Activated T-helper 2 cell treated with anti-CD3 and anti-CD28 coated beads, Interferon-gamma antibody, Interleukin-2, Interleukin-4, amounts not matched to agents 10 μg/mL and 5 μg/mL and 100 μg/mL, durations not matched to agents 14 hours and 24 hours and 36 hours (primary cell): ENCODE data around the gene DEPDC1B. TPM values are rescaled to one million over a fixed set of nuclear protein-coding genes. Genes with fewer than 3 reads are reported as not detected.
A peak's percentile ranks its signal among the peaks of the same experiment; 100 is the strongest.
"Not testable (repeated sequence)": the region's sequence is repeated elsewhere in the genome, so short reads cannot be mapped to it uniquely, and the experiment has no call there.

ENCODE experiments used
- DNase-seq: peaks from one replicate; pipeline ENCODE4 v3.0.0; 2021; ENCODE audit warnings: low spot score
- H3K27ac Mint-ChIP-seq: one replicate; pipeline ENCODE4 v1.8.0; 2021; ENCODE audit warnings: mixed read lengths
- H3K27me3 Mint-ChIP-seq: one replicate; pipeline ENCODE4 v1.8.0; 2021; ENCODE audit warnings: low read depth, mixed read lengths
- H3K36me3 Mint-ChIP-seq: one replicate; pipeline ENCODE4 v1.8.0; 2021; ENCODE audit warnings: low read depth, mixed read lengths
- H3K4me1 Mint-ChIP-seq: one replicate; pipeline ENCODE4 v1.8.0; 2021; ENCODE audit warnings: low read depth, mixed read lengths
- H3K4me3 Mint-ChIP-seq: one replicate; pipeline ENCODE4 v1.8.0; 2021; ENCODE audit warnings: low read depth, mild to moderate bottlenecking, moderate library complexity, mixed read lengths
- H3K9me3 Mint-ChIP-seq: one replicate; pipeline ENCODE4 v1.8.0; 2021; ENCODE audit warnings: mixed read lengths
- intact Hi-C: fragments of 100-400 bp; cut with micrococcal nuclease; formaldehyde crosslinking; loops from one replicate; pipeline ENCODE4 v1.15.1; 2023
- total RNA-seq: library from RNA; stranded (reverse); gene quantifications from 2 replicates; pipeline ENCODE4 v1.2.3, GENCODE V29; 2022

The DEPDC1B gene
- total RNA-seq, 1 donor from 2014 or later = 25.1 TPM

DNA sequence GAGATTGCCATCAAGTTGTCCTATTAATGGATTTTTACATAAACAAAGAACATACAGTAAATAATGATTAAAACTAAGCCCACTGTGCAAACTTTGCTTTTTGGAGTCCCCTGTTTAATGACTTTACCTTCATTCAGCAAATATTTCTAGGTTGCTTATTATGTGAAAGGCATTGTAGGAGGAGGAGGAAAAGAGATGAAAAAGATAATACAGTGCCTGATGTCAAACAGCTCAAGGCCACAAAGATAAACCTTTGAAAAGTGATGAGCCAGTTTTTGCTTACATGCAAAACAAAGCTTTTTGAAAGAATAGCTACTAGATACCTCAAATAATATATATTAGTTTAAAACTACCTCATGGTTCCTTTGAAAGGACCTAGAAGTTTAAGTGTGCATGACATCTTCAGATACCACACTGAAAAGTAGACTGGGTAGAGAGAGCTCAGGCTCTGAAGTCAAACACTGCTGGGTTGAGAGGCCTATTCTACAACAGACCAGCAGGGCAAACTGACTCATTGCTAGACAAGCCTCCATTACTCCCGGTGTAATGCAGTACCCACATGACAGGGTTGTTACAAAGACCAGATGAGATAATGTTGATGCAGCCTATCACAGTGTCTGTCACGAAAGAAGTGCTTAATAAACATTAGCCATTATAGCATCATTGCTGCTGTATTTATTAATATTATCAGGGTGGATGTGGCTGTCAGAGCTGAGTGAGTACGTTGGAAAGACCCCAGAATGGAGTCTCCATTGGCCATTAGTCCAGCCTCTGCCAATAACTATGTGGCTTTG lies 11.8 kb downstream of the DEPDC1B start:
- Mint-ChIP-seq H3K27ac (peak overlapping the region; percentile 39), H3K4me3 (no peak overlapping the region), H3K27me3 (no peaks in the 10 kb centered on the region), H3K9me3 (no peaks in the 10 kb centered on the region), H3K4me1 (peaks cover 27% of the 10 kb centered on the region), H3K36me3 (peaks cover 38% of the 10 kb centered on the region)
- no peak for DNase-seq
- intact Hi-C loops = loop anchor here (1.0 to 10.0 kb wide), 2 partner anchors 11 to 257 kb away; partner anchors contain the start of genes ERCC8 and NDUFAF2

GRCh38 chr5:60686157-60686556 lies 13.8 kb downstream of the DEPDC1B start:
- H3K27ac Mint-ChIP-seq = no peak overlapping the region
- H3K4me1 Mint-ChIP-seq = peaks cover 25% of the 10 kb centered on the region
- no peaks in the 10 kb centered on the region for H3K27me3 Mint-ChIP-seq
- no peaks in the 10 kb centered on the region for H3K9me3 Mint-ChIP-seq
- intact Hi-C loops = loop anchor here (10.0 kb wide), 1 partner anchor 259 kb away; the partner anchor contains the start of genes ERCC8 and NDUFAF2
- H3K4me3 Mint-ChIP-seq = no peak overlapping the region
- peaks cover 51% of the 10 kb centered on the region for H3K36me3 Mint-ChIP-seq
- no peak for DNase-seq

DNA sequence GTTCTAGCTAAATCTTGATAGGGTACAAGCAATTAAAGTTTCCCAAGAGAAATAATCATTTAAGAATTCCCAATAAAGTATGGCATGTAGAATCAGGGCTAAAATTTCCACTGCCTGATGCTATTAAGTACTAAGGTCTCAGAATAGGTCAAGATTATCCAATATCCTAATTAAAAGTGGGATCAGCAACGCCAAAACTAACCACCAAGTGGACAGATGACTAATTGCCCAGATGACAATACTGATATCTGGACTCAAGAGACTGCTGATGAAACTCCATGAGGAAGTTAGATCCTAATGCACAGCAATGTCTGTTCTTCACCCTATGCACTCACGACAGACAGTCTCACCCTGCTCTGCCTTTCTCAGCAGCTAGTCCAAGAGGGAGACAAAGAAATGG lies 14.3 kb downstream of the DEPDC1B start:
- Mint-ChIP-seq H3K27ac (no peak overlapping the region), H3K9me3 (no peaks in the 10 kb centered on the region), H3K4me1 (peaks cover 25% of the 10 kb centered on the region), H3K4me3 (no peak overlapping the region), H3K27me3 (no peaks in the 10 kb centered on the region), H3K36me3 (peaks cover 55% of the 10 kb centered on the region)
- intact Hi-C loops = loop anchor here (10.0 kb wide), 1 partner anchor 259 kb away; the partner anchor contains the start of genes ERCC8 and NDUFAF2
- DNase-seq = no peak

- H3K4me3 Mint-ChIP-seq = no peak overlapping the region
- peaks cover 25% of the 10 kb centered on the region for H3K4me1 Mint-ChIP-seq
- H3K36me3 Mint-ChIP-seq = peaks cover 55% of the 10 kb centered on the region
- no peaks in the 10 kb centered on the region for H3K27me3 Mint-ChIP-seq
- no peak for DNase-seq
- no peak overlapping the region for H3K27ac Mint-ChIP-seq
- no peaks in the 10 kb centered on the region for H3K9me3 Mint-ChIP-seq
- intact Hi-C loops = loop anchor here (10.0 kb wide), 1 partner anchor 260 kb away; the partner anchor contains the start of genes ERCC8 and NDUFAF2
Observed at GRCh38 chr5:60685028-60685427, 14.9 kb downstream of the DEPDC1B start.

GRCh38 chr5:60682007-60682406 lies 18.0 kb downstream of the DEPDC1B start:
- H3K9me3 Mint-ChIP-seq, H3K27me3 Mint-ChIP-seq, H3K27ac Mint-ChIP-seq, H3K4me3 Mint-ChIP-seq, DNase-seq: not testable (repeated sequence)
- H3K36me3 Mint-ChIP-seq = peaks cover 55% of the 10 kb centered on the region
- H3K4me1 Mint-ChIP-seq = peaks cover 17% of the 10 kb centered on the region
- intact Hi-C loops = loop anchor here (10.0 kb wide), 1 partner anchor 263 kb away; the partner anchor contains the start of genes ERCC8 and NDUFAF2

DNA sequence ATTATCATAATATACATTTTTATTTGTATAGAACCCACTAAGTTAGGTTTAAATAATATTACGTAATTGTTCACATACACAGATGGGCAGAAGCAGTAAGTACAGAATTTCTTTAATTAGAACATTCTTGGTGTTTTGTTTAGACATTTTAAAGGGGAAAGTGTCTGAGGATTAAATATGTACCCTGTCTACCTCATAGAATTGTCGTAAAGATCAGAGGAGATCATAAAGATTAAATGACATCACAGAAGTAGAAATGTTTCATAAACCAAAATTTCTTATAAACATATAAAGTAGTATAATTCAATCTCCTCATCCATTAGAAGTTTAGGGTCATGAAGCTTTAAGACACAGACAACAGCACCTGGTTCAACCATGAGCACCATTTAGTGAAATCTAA lies 20.1 kb downstream of the DEPDC1B start:
- DNase-seq = no peak
- H3K36me3 Mint-ChIP-seq = peaks cover 34% of the 10 kb centered on the region
- H3K4me1 Mint-ChIP-seq = peaks cover 16% of the 10 kb centered on the region
- no peak overlapping the region for H3K27ac Mint-ChIP-seq
- no peaks in the 10 kb centered on the region for H3K9me3 Mint-ChIP-seq
- H3K4me3 Mint-ChIP-seq = no peak overlapping the region
- H3K27me3 Mint-ChIP-seq = no peaks in the 10 kb centered on the region
- intact Hi-C loops = loop anchor here (10.0 kb wide), 2 partner anchors 265 to 485 kb away; partner anchors contain the start of genes ERCC8, NDUFAF2 and SMIM15

GRCh38 chr5:60677850-60678664 lies 21.9 kb downstream of the DEPDC1B start:
- intact Hi-C loops = loop anchor here (1.0 to 10.0 kb wide), 3 partner anchors 23 to 487 kb away; partner anchors contain the start of genes DEPDC1B and SMIM15
- H3K4me1 Mint-ChIP-seq = peaks cover 12% of the 10 kb centered on the region
- no peaks in the 10 kb centered on the region for H3K27me3 Mint-ChIP-seq
- no peak overlapping the region for H3K4me3 Mint-ChIP-seq
- H3K9me3 Mint-ChIP-seq = no peaks in the 10 kb centered on the region
- no peak overlapping the region for H3K27ac Mint-ChIP-seq
- no peak for DNase-seq
- peaks cover 20% of the 10 kb centered on the region for H3K36me3 Mint-ChIP-seq

DNA sequence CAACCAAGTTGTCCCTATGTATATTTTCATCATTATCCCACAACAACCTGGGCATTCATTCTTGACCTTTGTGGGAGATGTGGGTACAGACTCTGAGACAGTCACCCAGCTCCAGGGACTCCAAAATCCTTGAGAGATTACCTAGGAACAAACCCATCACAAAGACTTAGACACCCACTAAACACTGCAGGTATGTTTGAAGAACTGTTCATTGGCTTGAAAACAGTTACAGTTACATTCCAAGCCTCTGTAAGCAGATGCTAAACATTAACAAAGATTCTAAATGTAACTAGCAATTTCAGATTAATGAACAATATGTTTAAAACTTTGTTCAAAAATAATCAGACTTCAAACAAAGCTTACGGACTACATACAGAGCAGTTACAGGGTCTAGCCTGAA lies 24.7 kb downstream of the DEPDC1B start:
- Mint-ChIP-seq H3K4me3 (no peak overlapping the region), H3K27me3 (no peaks in the 10 kb centered on the region), H3K4me1 (peaks cover 12% of the 10 kb centered on the region), H3K27ac (no peak overlapping the region), H3K9me3 (no peaks in the 10 kb centered on the region), H3K36me3 (no peaks in the 10 kb centered on the region)
- intact Hi-C loops = loop anchor here (10.0 kb wide), 1 partner anchor 490 kb away; the partner anchor contains the start of gene SMIM15
- no peak for DNase-seq

GRCh38 chr5:60674251-60675069 lies 25.5 kb downstream of the DEPDC1B start:
- H3K36me3 Mint-ChIP-seq = no peaks in the 10 kb centered on the region
- peaks cover 11% of the 10 kb centered on the region for H3K4me1 Mint-ChIP-seq
- no peak overlapping the region for H3K27ac Mint-ChIP-seq
- no peaks in the 10 kb centered on the region for H3K27me3 Mint-ChIP-seq
- no peak for DNase-seq
- H3K9me3 Mint-ChIP-seq = no peaks in the 10 kb centered on the region
- intact Hi-C loops = loop anchor here (10.0 kb wide), 1 partner anchor 490 kb away; the partner anchor contains the start of gene SMIM15
- no peak overlapping the region for H3K4me3 Mint-ChIP-seq

GRCh38 chr5:60673334-60673733 lies 26.6 kb downstream of the DEPDC1B start:
- no peak for DNase-seq
- H3K27me3 Mint-ChIP-seq = no peaks in the 10 kb centered on the region
- intact Hi-C loops = loop anchor here (10.0 kb wide), 1 partner anchor 491 kb away; the partner anchor contains the start of gene SMIM15
- H3K36me3 Mint-ChIP-seq = no peaks in the 10 kb centered on the region
- H3K4me3 Mint-ChIP-seq = no peak overlapping the region
- H3K27ac Mint-ChIP-seq = no peak overlapping the region
- H3K4me1 Mint-ChIP-seq = peaks cover 8% of the 10 kb centered on the region
- no peaks in the 10 kb centered on the region for H3K9me3 Mint-ChIP-seq

DNA sequence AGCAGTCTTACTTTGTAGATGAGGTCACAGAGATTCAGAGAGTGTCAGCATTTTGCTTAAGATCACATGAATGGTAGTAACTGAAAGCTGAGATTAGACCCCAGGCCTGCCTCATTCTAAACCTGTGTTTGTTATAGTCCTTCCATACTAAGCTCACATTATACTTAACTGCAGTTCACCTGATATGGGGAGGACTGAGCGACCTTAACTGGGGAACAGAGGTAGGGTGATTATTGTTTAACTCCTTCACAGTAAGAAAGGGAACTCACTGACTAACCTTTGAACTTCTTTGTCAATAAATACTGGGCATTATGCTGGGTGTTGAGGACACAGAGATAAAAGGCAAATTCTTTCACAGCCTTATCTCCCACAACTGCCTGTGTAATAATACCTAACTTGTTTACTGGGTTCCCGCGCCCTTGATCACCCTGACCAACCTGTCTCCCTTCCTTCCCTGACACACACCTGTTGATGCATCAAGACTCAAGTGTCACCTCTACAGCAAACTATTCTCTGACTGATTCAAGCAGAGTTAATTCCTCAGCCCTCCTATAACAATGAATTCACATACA lies 27.2 kb downstream of the DEPDC1B start:
- Mint-ChIP-seq H3K4me1 (peaks cover 5% of the 10 kb centered on the region), H3K36me3 (no peaks in the 10 kb centered on the region), H3K27ac (no peak overlapping the region), H3K9me3 (no peaks in the 10 kb centered on the region), H3K4me3 (no peak overlapping the region), H3K27me3 (no peaks in the 10 kb centered on the region)
- intact Hi-C loops = loop anchor here (10.0 kb wide), 1 partner anchor 492 kb away; the partner anchor contains the start of gene SMIM15
- DNase-seq = no peak
